IMR-90 (cell line): ENCODE measurements around the gene ZNF266. TPM values are rescaled to one million over a fixed set of nuclear protein-coding genes. Genes with fewer than 3 reads are reported as not detected.

ENCODE experiments used
- ATAC-seq: fragments of 200-7000 bp; cut with Tn5 transposase; 2 replicates; pipeline ENCODE4 v1.9.1; 2020; ENCODE audit warnings: low read depth, mild to moderate bottlenecking, moderate library complexity
- BruUV-seq: library from RNA; stranded (reverse); fragments of 400-500 nt; replicated peaks from 2 replicates; lab custom pipeline; 2021; lab: Mats Ljungman, UMichigan
- CTCF ChIA-PET: fragments of 300-600 bp; formaldehyde crosslinking; extraction: SDS; loops from one replicate; lab custom pipeline; 2021; ENCODE audit warnings: antibody characterized with exemption; lab: Yijun Ruan, JAX
- POLR2A ChIA-PET: fragments of 300-600 bp; sonication (Branson Sonifier 250); formaldehyde crosslinking; loops from one replicate; lab custom pipeline; 2022; ENCODE audit warnings: antibody characterized with exemption; ENCODE audit not compliant: unreplicated experiment; lab: Charles Lee
- DNase-seq: peaks from one replicate; pipeline ENCODE4 v3.0.0; 2013
- H2AFZ ChIP-seq: replicated peaks from 2 replicates; pipeline ENCODE3; 2013; ENCODE audit warnings: low read length, mild to moderate bottlenecking; ENCODE audit not compliant: poor library complexity
- H2AK5ac ChIP-seq: 2 replicates; pipeline ENCODE4 v1.6.1; 2013; ENCODE audit warnings: low read depth, low read length, inconsistent platforms
- H2AK9ac ChIP-seq: replicated peaks from 2 replicates; pipeline ENCODE3; 2013; ENCODE audit warnings: mild to moderate bottlenecking, low read depth, low read length, moderate library complexity; ENCODE audit not compliant: poor library complexity
- H2BK120ac ChIP-seq: 2 replicates; pipeline ENCODE4 v1.6.1; 2013; ENCODE audit warnings: low read depth, low read length, inconsistent platforms
- H2BK15ac ChIP-seq: 3 replicates; pipeline ENCODE4 v1.6.1; 2013; ENCODE audit warnings: low read depth, low read length, inconsistent platforms
- H2BK20ac ChIP-seq: 2 replicates; pipeline ENCODE4 v1.6.1; 2013; ENCODE audit warnings: low read depth, mild to moderate bottlenecking, inconsistent platforms, low read length, moderate library complexity
- H2BK5ac ChIP-seq: 2 replicates; pipeline ENCODE4 v1.6.1; 2013; ENCODE audit warnings: mild to moderate bottlenecking, low read depth, low read length, inconsistent platforms; ENCODE audit not compliant: poor library complexity, severe bottlenecking
- H3K14ac ChIP-seq: replicated peaks from 2 replicates; pipeline ENCODE4 v1.6.1; 2013; ENCODE audit warnings: low read depth, low read length, inconsistent platforms
- H3K18ac ChIP-seq: 2 replicates; pipeline ENCODE4 v1.6.1; 2013; ENCODE audit warnings: low read depth, low read length, control low read depth
- H3K23ac ChIP-seq: 2 replicates; pipeline ENCODE4 v1.6.1; 2013; ENCODE audit warnings: low read depth, low read length, inconsistent platforms
- H3K27ac ChIP-seq: 2 replicates; pipeline ENCODE4 v1.5.1; 2013; ENCODE audit warnings: mild to moderate bottlenecking, control low read depth, low read length; ENCODE audit not compliant: insufficient read depth
- H3K27me3 ChIP-seq: 2 replicates; pipeline ENCODE4 v1.6.1; 2013; ENCODE audit warnings: low read length; ENCODE audit not compliant: control insufficient read depth, insufficient read depth
- H3K36me3 ChIP-seq: 2 replicates; pipeline ENCODE4 v1.6.1; 2013; ENCODE audit warnings: low read length, mixed read lengths; ENCODE audit not compliant: control insufficient read depth, insufficient read depth
- H3K4ac ChIP-seq: 2 replicates; pipeline ENCODE4 v1.6.1; 2013; ENCODE audit warnings: low read depth, low read length, inconsistent platforms
- H3K4me1 ChIP-seq: 2 replicates; pipeline ENCODE4 v1.6.1; 2013; ENCODE audit warnings: low read length, mixed read lengths; ENCODE audit not compliant: control insufficient read depth, insufficient read depth
- H3K4me2 ChIP-seq: 2 replicates; pipeline ENCODE4 v1.6.1; 2013; ENCODE audit warnings: low read depth, mild to moderate bottlenecking, control low read depth, low read length, moderate library complexity
- H3K4me3 ChIP-seq: 2 replicates; pipeline ENCODE4 v1.5.1; 2013; ENCODE audit warnings: low read depth, mild to moderate bottlenecking, control low read depth, low read length, moderate library complexity; ENCODE audit not compliant: insufficient read depth
- H3K56ac ChIP-seq: 2 replicates; pipeline ENCODE4 v1.6.1; 2013; ENCODE audit warnings: low read length, inconsistent platforms; ENCODE audit not compliant: insufficient read depth; ENCODE audit errors: extremely low read depth
- H3K79me1 ChIP-seq, 2 experiments: 2 replicates each; pipeline ENCODE4 v1.6.1; 2013; ENCODE audit warnings: low read length in 2 of 2, inconsistent platforms in 1 of 2, low read depth in 1 of 2
- H3K9ac ChIP-seq: 2 replicates; pipeline ENCODE4 v1.6.1; 2013; ENCODE audit warnings: low read depth, low read length, control low read depth
- H3K9me1 ChIP-seq: 2 replicates; pipeline ENCODE4 v1.6.1; 2013; ENCODE audit warnings: low read length, inconsistent platforms; ENCODE audit not compliant: insufficient read depth
- H3K9me3 ChIP-seq: 2 replicates; pipeline ENCODE4 v1.6.1; 2013; ENCODE audit warnings: low read length; ENCODE audit not compliant: control insufficient read depth, insufficient read depth
- H4K20me1 ChIP-seq: 2 replicates; pipeline ENCODE4 v1.6.1; 2013; ENCODE audit warnings: low read length, inconsistent platforms; ENCODE audit not compliant: insufficient read depth
- H4K5ac ChIP-seq: 2 replicates; pipeline ENCODE4 v1.6.1; 2013; ENCODE audit warnings: mild to moderate bottlenecking, low read depth, low read length, control low read depth
- H4K8ac ChIP-seq, 2 experiments: 2 replicates each; pipeline ENCODE4 v1.6.1; 2013; ENCODE audit warnings: low read depth in 2 of 2, low read length in 2 of 2, control low read depth in 1 of 2, inconsistent platforms in 1 of 2
- H4K91ac ChIP-seq: 2 replicates; pipeline ENCODE4 v1.6.1; 2013; ENCODE audit warnings: low read depth, low read length, inconsistent platforms; ENCODE audit not compliant: insufficient read depth
- CEBPB ChIP-seq: IDR thresholded peaks from 2 replicates; pipeline ENCODE4 v1.6.1; 2012; ENCODE audit warnings: low read depth, low read length, improper control_type of control experiment
- CHD1 ChIP-seq: IDR thresholded peaks from 2 replicates; pipeline ENCODE4 v1.6.1; 2012; ENCODE audit warnings: low read depth, low read length, improper control_type of control experiment
- CTCF ChIP-seq: conservative IDR thresholded peaks from 2 replicates; pipeline ENCODE4 v1.5.1; 2012; ENCODE audit warnings: mild to moderate bottlenecking, low read depth, low read length, improper control_type of control experiment
- FOS ChIP-seq: fragments of 150-350 bp; IDR thresholded peaks from 2 replicates; pipeline ENCODE4 v1.6.1; 2016; ENCODE audit warnings: low read depth, low read length
- MXI1 ChIP-seq: IDR thresholded peaks from 2 replicates; pipeline ENCODE4 v1.6.1; 2012; ENCODE audit warnings: low read depth, mild to moderate bottlenecking, low read length, moderate library complexity, borderline replicate concordance
- NFE2L2 ChIP-seq: fragments of 150-350 bp; IDR thresholded peaks from 2 replicates; pipeline ENCODE4 v1.6.1; 2016; ENCODE audit warnings: low read depth, mild to moderate bottlenecking, low read length
- POLR2A ChIP-seq: IDR thresholded peaks from 2 replicates; pipeline ENCODE4 v1.6.1; 2012; ENCODE audit warnings: mild to moderate bottlenecking, low read depth, low read length
- RAD21 ChIP-seq: IDR thresholded peaks from 2 replicates; pipeline ENCODE4 v1.6.1; 2012; ENCODE audit warnings: low read length, improper control_type of control experiment
- RCOR1 ChIP-seq: IDR thresholded peaks from 2 replicates; pipeline ENCODE4 v1.6.1; 2012; ENCODE audit warnings: mild to moderate bottlenecking, low read length, improper control_type of control experiment; ENCODE audit not compliant: insufficient replicate concordance
- RFX5 ChIP-seq: IDR thresholded peaks from 2 replicates; pipeline ENCODE4 v1.8.0; 2012; ENCODE audit warnings: low read depth, mild to moderate bottlenecking, low read length, moderate library complexity
- SMC3 ChIP-seq: fragments of 150-350 bp; IDR thresholded peaks from 2 replicates; pipeline ENCODE4 v1.6.1; 2016; ENCODE audit warnings: low read depth, mild to moderate bottlenecking, antibody characterized with exemption, low read length, moderate library complexity
- WGBS, 2 experiments: methylation state at CpG; one replicate each; pipeline versions ENCODE4 v1.1.5 to v1.1.7; 2013; ENCODE audit warnings: missing lambda C conversion rate in 2 of 2; ENCODE audit not compliant: insufficient read length in 1 of 2; ENCODE audit errors: extremely low coverage in 2 of 2; 5-methylcytosine and 5-hydroxymethylcytosine counted together
- dilution Hi-C: fragments of 300-500 bp; cut with HindIII; formaldehyde crosslinking; loops from one replicate; pipeline ENCODE4 v1.14.3; 2018; ENCODE audit warnings: low sequenced_read_pairs; ENCODE audit not compliant: unreplicated experiment
- in situ Hi-C: fragments of 300-500 bp; cut with MboI; formaldehyde crosslinking; loops from 3 replicates; pipeline ENCODE4 v1.14.3; 2019; ENCODE audit warnings: low sequenced_read_pairs, inconsistent platforms, mixed read lengths
- intact Hi-C: fragments of 100-400 bp; cut with micrococcal nuclease; formaldehyde crosslinking; loops from 2 replicates; pipeline ENCODE4 v1.10.0; 2022
- polyA plus RNA-seq, 3 experiments: library from polyadenylated mRNA; depleted of rRNA; stranded (reverse); fragments of >200 nt; gene quantifications; 2 replicates each; pipeline ENCODE4 v1.2.3, GENCODE V29; 2012; ENCODE audit warnings: low replicate concordance in 1 of 3
- total RNA-seq: library from RNA; depleted of rRNA; stranded (reverse); fragments of >200 nt; gene quantifications from 2 replicates; pipeline ENCODE4 v1.2.3, GENCODE V29; 2012
- TF ChIP-seq, protein P1 (sequence below): fragments of 150-350 bp; IDR thresholded peaks from 2 replicates; pipeline ENCODE4 v1.6.1; 2017; ENCODE audit warnings: mild to moderate bottlenecking, antibody characterized with exemption, low read length, low read depth

Gene ZNF266
- total and polyA plus RNA-seq, 2 of the 4 experiments (the other 2 are of a cell fraction) = 9.3 to 9.8 TPM

DNA sequence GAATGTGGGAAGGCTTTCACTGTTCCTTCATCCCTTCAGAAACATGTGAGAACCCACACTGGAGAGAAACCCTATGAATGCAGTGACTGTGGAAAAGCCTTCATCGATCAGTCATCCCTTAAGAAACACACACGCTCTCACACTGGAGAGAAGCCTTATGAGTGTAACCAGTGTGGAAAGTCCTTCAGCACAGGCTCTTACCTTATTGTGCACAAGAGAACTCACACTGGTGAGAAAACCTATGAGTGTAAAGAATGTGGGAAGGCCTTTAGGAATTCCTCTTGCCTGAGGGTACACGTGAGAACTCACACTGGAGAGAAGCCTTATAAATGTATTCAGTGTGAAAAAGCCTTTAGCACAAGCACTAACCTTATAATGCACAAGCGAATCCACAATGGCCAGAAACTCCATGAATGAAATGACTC is 54.0 kb downstream of the ZNF266 start:
- Histone ChIP-seq H4K91ac (no peak overlapping the region), H2BK20ac (no peak overlapping the region), H3K4me3 (no peak overlapping the region), H3K18ac (no peak overlapping the region), H2BK15ac (no peak overlapping the region), H3K4me1 (no peaks in the 10 kb centered on the region), H2AK5ac (no peak overlapping the region), H3K9me1 (no peaks in the 10 kb centered on the region), H4K8ac (no peak overlapping the region), H3K4ac (no peak overlapping the region), H3K23ac (no peak overlapping the region), H4K20me1 (no peaks in the 10 kb centered on the region), H3K4me2 (no peak overlapping the region), H2AFZ (no peak overlapping the region), H3K27ac (no peak overlapping the region), H3K36me3 (peaks cover 74% of the 10 kb centered on the region), H3K14ac (no peak overlapping the region), H2BK120ac (no peak overlapping the region), H2BK5ac (no peak overlapping the region), H3K27me3 (no peaks in the 10 kb centered on the region), H3K9me3 (peaks cover 86% of the 10 kb centered on the region), H3K9ac (no peak overlapping the region), H3K56ac (no peak overlapping the region), H4K5ac (no peak overlapping the region), H2AK9ac (no peak overlapping the region), H3K79me1 (no peaks in the 10 kb centered on the region; a peak in 1 of 4 replicates)
- POLR2A ChIA-PET = no interaction called here
- CTCF ChIA-PET = no interaction called here
- DNase-seq (no peak), ATAC-seq (no peak)
- dilution Hi-C loops (no loop called here), in situ Hi-C loops (no loop called here), intact Hi-C loops (no loop called here)
- no CpG with 5 or more reads among the region's 4 CpGs for WGBS, 2 experiments
- BruUV-seq = no TSS peak
- no peak for TF ChIP-seq NFE2L2
- no peak for TF ChIP-seq POLR2A
- TF ChIP-seq, protein P1, sequence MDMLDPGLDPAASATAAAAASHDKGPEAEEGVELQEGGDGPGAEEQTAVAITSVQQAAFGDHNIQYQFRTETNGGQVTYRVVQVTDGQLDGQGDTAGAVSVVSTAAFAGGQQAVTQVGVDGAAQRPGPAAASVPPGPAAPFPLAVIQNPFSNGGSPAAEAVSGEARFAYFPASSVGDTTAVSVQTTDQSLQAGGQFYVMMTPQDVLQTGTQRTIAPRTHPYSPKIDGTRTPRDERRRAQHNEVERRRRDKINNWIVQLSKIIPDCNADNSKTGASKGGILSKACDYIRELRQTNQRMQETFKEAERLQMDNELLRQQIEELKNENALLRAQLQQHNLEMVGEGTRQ = no peak
- TF ChIP-seq MXI1 = no peak
- no peak for TF ChIP-seq RAD21
- no peak for TF ChIP-seq CEBPB
- no peak for TF ChIP-seq FOS
- no peak for TF ChIP-seq RCOR1
- no peak for TF ChIP-seq SMC3
- no peak for TF ChIP-seq CTCF
- no peak for TF ChIP-seq RFX5
- TF ChIP-seq CHD1 = no peak
